Neutrophil (primary cell): ENCODE results near the gene ACSL6.

Experiments used
- H3K27ac ChIP-seq: fragments of 200-600 bp; sonication (generic); 2 replicates; pipeline ENCODE4 v1.5.1; 2016; ENCODE audit warnings: mild to moderate bottlenecking, moderate library complexity
- H3K27me3 ChIP-seq: fragments of 200-600 bp; sonication (generic); 2 replicates; pipeline ENCODE4 v1.6.0; 2016; ENCODE audit warnings: mild to moderate bottlenecking
- H3K36me3 ChIP-seq: fragments of 200-600 bp; sonication (generic); 2 replicates; pipeline ENCODE4 v1.5.1; 2017
- H3K4me1 ChIP-seq, 2 experiments: fragments of 200-600 bp in 1 of 2; sonication (generic) in 1 of 2; 1 replicate in 1 of 2; 2 replicates in 1 of 2; pipeline versions ENCODE4 v1.5.1 to v1.6.1; 2013 to 2016; ENCODE audit warnings: low read depth in 1 of 2, low read length in 1 of 2, mild to moderate bottlenecking in 1 of 2, moderate library complexity in 1 of 2; ENCODE audit not compliant: control insufficient read depth in 1 of 2, insufficient read depth in 1 of 2
- H3K4me3 ChIP-seq, 2 experiments: fragments of 200-600 bp in 1 of 2; sonication (generic) in 1 of 2; 1 replicate in 1 of 2; 2 replicates in 1 of 2; pipeline ENCODE4 v1.5.1; 2013 to 2016; ENCODE audit warnings: low read depth in 1 of 2, low read length in 1 of 2, mild to moderate bottlenecking in 1 of 2, moderate library complexity in 1 of 2
- H3K9me3 ChIP-seq: fragments of 200-600 bp; sonication (generic); 2 replicates; pipeline ENCODE4 v1.5.1; 2016
- CTCF ChIP-seq: fragments of 200-600 bp; sonication (generic); IDR thresholded peaks from 2 replicates; pipeline ENCODE4 v1.5.1; 2016; ENCODE audit warnings: antibody characterized with exemption

ACSL6 gene

GRCh38 chr5:131999041-131999440 lies 12.4 kb downstream of the ACSL6 start:
- Histone ChIP-seq H3K4me3 (no peak overlapping the region), H3K27me3 (no peaks in the 10 kb centered on the region), H3K4me1 (peaks cover 8 to 19% of the 10 kb centered on the region in 2 experiments), H3K27ac (no peak overlapping the region), H3K36me3 (no peaks in the 10 kb centered on the region), H3K9me3 (no peaks in the 10 kb centered on the region)
- no peak for TF ChIP-seq CTCF

- H3K4me1 ChIP-seq = peaks cover 8 to 19% of the 10 kb centered on the region in 2 experiments
Observed at GRCh38 chr5:131998431-131999040, 12.9 kb downstream of the ACSL6 start.

DNA sequence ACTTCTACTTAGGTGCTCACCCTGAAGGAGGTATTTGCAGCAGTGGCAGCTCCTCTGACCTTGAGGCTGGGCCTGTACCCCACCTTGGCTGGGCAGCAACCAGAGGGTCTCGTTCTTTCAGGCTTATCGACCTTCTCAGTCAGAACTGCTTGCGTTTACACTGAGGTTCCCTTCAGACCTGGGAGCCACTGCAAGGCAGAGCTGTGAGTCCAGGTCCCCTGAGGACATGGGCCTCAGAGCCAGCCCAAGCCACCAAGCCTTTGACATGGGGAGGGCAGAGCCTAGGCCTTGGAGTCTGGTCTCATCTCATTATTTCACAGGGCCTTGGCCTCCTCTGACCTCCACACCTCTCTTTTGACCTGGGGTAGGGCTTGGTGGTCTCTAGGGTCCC lies 13.7 kb downstream of the ACSL6 start:
- Histone ChIP-seq H3K9me3 (no peaks in the 10 kb centered on the region), H3K27ac (no peak overlapping the region), H3K36me3 (no peaks in the 10 kb centered on the region), H3K4me1 (peaks cover 8 to 19% of the 10 kb centered on the region in 2 experiments), H3K4me3 (no peak overlapping the region), H3K27me3 (no peaks in the 10 kb centered on the region)
- TF ChIP-seq CTCF = no peak

More at GRCh38 chr5:131998431-131999040, 12.9 kb downstream of the ACSL6 start:
- TF ChIP-seq CTCF = no peak
- Histone ChIP-seq H3K36me3 (no peaks in the 10 kb centered on the region), H3K4me3 (no peak overlapping the region), H3K9me3 (no peaks in the 10 kb centered on the region), H3K27me3 (no peaks in the 10 kb centered on the region), H3K27ac (no peak overlapping the region)

GRCh38 chr5:131997026-131997726 lies 14.3 kb downstream of the ACSL6 start:
- Histone ChIP-seq H3K27me3 (no peaks in the 10 kb centered on the region), H3K4me3 (no peak overlapping the region), H3K36me3 (no peaks in the 10 kb centered on the region), H3K4me1 (peaks cover 8 to 19% of the 10 kb centered on the region in 2 experiments), H3K9me3 (no peaks in the 10 kb centered on the region), H3K27ac (no peak overlapping the region)
- TF ChIP-seq CTCF = no peak

DNA sequence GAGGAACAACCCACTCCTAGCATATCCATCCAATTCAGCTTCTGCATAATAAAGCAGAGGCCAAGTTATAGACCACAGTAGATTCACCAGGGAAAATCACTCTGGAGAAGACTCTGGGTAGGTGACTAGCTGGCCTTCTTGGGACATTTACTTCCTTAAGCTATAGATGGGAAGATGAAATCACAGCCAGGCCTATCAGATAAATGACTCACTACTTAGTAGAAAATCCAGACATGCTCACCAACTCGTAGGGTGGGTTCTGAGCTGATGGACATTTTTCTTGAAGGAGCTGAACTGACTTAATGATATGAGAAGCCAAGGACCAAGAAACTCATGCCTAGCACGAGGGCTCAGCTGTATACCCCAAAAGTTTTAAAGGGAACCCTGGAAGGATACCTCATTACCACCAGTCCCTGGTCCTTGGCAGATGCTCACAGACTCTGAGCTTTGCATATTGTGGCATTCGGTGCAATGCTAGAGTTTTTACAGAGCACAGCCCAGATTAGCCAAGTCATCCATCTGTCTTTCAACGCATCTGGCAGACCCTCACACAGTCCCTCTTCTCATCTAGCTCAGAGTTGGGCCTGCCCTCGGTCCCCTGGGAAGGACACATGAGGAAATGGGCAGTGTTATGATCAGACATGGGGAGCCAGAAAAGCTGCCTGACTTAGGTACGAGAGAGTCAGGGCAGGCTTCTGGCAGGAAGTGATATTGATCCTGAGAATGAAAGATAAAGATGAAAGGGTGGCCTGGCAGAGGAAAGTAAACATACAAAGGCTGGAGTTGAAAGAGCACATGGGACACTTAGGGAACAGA lies 15.0 kb downstream of the ACSL6 start:
- Histone ChIP-seq H3K27me3 (no peaks in the 10 kb centered on the region), H3K4me1 (peaks cover 8 to 15% of the 10 kb centered on the region in 2 experiments), H3K4me3 (no peak overlapping the region), H3K27ac (no peak overlapping the region), H3K36me3 (no peaks in the 10 kb centered on the region), H3K9me3 (no peaks in the 10 kb centered on the region)
- TF ChIP-seq CTCF = no peak
